GM10248 (cell line): Measurements from ENCODE around the gene FTO.

Experiments
- CTCF ChIA-PET: fragments of 300-600 bp; sonication (Branson Sonifier 250); formaldehyde crosslinking; extraction: SDS; loops from one replicate; lab custom pipeline; 2021; ENCODE audit warnings: antibody characterized with exemption; lab: Yijun Ruan, JAX
- POLR2A ChIA-PET: fragments of 350-650 bp; sonication (Branson Sonifier 250); formaldehyde crosslinking; extraction: SDS; loops from one replicate; lab custom pipeline; 2020; ENCODE audit warnings: antibody characterized with exemption; lab: Yijun Ruan, JAX
- DNase-seq: peaks from one replicate; pipeline ENCODE4 v3.0.0; 2012; ENCODE audit errors: extremely low spot score
- CTCF ChIP-seq: IDR thresholded peaks from 2 replicates; pipeline ENCODE4 v1.5.1; 2012; ENCODE audit warnings: mild to moderate bottlenecking, low read depth; ENCODE audit errors: extremely low read depth, missing control alignments, control extremely low read depth

FTO gene

DNA sequence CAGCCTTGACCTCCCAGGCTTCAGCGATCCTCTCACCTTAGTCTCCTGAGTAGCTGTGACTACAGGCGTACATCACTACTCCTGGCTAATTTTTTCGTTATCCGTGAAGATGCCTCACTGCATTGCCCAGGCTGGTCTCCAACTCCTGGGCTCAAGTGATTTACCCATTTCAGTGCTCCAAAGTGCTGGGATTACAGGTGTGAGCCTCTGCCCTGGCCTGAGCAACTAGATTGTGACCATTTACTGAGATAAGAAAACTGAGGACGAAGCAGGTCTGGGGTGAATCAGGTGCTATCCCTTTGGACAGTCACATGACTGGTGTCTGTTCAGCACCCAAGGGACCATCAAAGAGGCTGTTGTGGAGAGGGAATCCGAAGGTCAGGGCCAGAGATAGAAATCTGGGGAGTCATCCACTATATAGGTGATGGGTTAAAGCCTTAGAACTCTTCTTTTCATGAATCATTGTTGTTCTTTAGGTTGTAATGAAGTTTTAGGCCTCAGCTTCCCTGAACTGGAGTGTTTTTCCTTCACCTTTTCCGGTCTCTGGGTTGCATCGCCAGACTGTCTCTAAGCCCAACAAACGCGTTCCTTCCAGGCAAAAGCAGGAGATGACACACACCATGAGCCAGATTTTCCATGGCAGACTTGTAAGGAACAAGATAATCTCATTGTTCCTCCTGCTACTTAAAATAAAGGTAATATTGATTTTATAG, 62.5 kb downstream of the FTO start:
- ChIA-PET CTCF (interaction anchor here (1.8 kb wide), 1 partner anchor 10 kb away, joined by 8 read pairs; no protein-coding TSS in a partner anchor), POLR2A (no interaction called here)
- no peak for DNase-seq
- TF ChIP-seq CTCF, result no peak

GRCh38 chr16:53768167-53768566, 64.2 kb downstream of the FTO start:
- DNase-seq, result no peak

GRCh38 chr16:53768593-53768992, 64.6 kb downstream of the FTO start:
- POLR2A ChIA-PET, result no interaction called here
- CTCF ChIA-PET, result interaction anchor here (1.1 to 2.2 kb wide), 4 partner anchors 8 to 25 kb away, joined by 3 to 8 read pairs (median 6); no protein-coding TSS in a partner anchor
- no peak for DNase-seq
- TF ChIP-seq CTCF, result no peak

More at GRCh38 chr16:53768167-53768566, 64.2 kb downstream of the FTO start:
- CTCF ChIA-PET, result interaction anchor here (1.1 to 2.2 kb wide), 4 partner anchors 9 to 25 kb away, joined by 3 to 8 read pairs (median 6); no protein-coding TSS in a partner anchor
- TF ChIP-seq CTCF, result no peak
- POLR2A ChIA-PET, result no interaction called here

GRCh38 chr16:53769185-53769584, 65.2 kb downstream of the FTO start:
- TF ChIP-seq CTCF, result no peak
- POLR2A ChIA-PET, result no interaction called here
- no peak for DNase-seq
- CTCF ChIA-PET, result interaction anchor here (1.4 to 2.2 kb wide), 2 partner anchors 15 to 219 kb away, joined by 4 to 8 read pairs; no protein-coding TSS in a partner anchor

GRCh38 chr16:53769787-53770186, 65.8 kb downstream of the FTO start:
- CTCF ChIA-PET, result interaction anchor here (1.4 to 2.2 kb wide), 2 partner anchors 14 to 220 kb away, joined by 4 to 8 read pairs; no protein-coding TSS in a partner anchor
- POLR2A ChIA-PET, result no interaction called here
- no peak for TF ChIP-seq CTCF
- DNase-seq, result no peak

DNA sequence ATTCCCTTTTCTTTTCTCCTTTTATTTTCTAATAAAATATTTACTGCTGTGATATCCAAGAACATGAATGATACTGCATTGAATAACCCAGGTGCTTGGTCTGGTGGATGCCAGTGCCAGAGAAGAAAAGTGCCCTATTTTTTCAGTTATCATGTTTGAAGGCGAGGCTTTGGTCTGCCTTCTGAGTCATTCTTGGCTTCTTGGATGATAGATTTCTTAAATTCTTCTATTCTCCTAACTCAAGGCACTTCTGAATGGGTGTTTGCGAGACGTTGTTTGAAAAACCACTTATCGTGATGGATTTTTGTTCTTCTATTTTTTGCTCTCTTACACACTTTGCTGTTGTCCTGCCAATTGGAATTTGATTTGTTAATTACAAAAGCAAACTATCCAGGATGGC, 66.7 kb downstream of the FTO start:
- ChIA-PET CTCF (no interaction called here), POLR2A (no interaction called here)
- no peak for DNase-seq
- TF ChIP-seq CTCF, result no peak
